ENCODE measurements around the gene CNTNAP2.

Gene CNTNAP2

DNA sequence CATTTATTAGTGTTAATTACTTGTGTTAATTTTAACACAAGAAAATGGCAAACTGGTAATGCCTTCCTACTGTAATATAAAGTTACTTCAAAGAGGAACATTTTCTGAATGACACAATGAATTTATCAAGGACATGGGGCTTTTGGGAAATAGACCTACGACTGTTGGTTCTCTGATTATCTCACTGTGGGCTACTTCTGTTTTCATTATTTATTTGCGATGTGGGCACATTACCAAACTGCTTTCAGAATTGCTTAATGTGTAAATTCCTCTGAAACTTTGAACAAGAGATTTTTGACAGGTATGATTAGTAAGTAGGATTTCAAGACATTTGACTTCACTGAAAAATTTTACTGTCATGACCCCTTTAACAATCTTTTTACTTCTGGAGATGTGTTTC, 535.6 kb downstream of the CNTNAP2 start:
- no peak overlapping the region for H3K27ac Mint-ChIP-seq
- H3K9me3 Mint-ChIP-seq, result no peaks in the 10 kb centered on the region
- H3K27me3 Mint-ChIP-seq, result no peaks in the 10 kb centered on the region
- ATAC-seq (replicated peaks) (no peak), DNase-seq (no peak)
- no peak overlapping the region for H3K4me3 Mint-ChIP-seq
- peaks cover 2 to 6% of the 10 kb centered on the region in 2 donors for H3K4me1 Mint-ChIP-seq
- no peaks in the 10 kb centered on the region for H3K36me3 Mint-ChIP-seq

DNA sequence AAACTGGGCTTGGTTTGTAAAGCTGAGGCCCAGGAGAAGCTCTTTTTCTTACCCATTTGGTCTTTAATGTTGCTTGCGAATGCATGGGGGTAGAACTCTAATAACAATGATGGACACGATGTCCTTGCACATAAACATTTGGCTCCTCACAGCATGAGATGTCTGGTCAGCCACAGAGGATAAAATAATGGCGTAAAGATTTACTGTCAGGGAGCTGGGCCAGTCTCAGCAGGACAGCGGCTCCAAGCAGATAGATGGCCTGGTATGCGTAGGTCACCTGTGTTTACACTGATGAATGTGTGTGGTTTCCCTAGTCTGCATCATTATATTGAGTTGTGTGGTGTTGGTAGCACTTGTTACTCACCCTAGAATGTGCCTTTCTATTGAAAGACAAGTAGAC, 537.4 kb downstream of the CNTNAP2 start:
- Mint-ChIP-seq H3K4me1 (peaks cover 2 to 6% of the 10 kb centered on the region in 2 donors), H3K36me3 (no peaks in the 10 kb centered on the region), H3K27me3 (no peaks in the 10 kb centered on the region), H3K27ac (no peak overlapping the region), H3K9me3 (no peaks in the 10 kb centered on the region), H3K4me3 (no peak overlapping the region)
- DNase-seq, result no peak
- no peak for ATAC-seq (replicated peaks)

DNA sequence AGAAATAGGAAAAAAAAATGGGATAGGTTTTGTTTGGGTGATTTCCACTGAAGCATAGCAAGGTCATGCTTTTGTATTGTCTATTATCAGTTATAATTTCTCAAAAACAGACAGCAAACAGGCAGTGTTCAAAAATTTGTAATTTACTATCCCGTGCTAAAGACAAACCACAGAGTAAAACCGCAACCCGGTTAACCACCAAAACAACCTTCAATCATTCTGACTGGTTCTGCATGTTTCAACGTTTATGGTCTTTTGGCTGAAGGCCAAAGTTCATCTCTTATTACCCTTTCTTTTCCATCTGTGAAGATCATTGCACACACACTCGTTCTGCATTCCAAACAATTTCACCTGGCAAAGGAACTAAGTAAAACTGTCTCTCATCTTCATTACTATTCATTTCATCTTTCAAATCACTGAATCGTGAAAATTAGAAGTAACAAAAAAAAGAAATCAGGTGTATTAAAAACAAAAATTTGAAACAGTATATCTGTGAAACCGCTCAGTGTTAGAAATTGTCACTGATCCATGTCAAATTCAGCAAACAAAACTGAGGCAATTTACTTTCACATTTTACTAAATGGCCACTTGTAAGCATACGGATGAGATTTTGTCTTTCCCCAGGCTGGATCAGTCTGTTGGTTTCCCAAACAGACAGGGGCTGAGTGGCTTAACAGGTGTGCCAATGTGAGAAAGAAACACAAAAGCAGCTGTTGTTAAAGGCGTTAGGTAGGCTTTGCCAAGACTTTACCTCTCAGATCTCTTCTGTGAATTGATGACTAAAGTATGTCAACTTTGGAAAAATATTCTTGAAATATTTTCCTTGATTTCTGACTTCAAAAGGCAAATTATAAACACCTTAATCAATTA, 539.6 kb downstream of the CNTNAP2 start:
- Mint-ChIP-seq H3K4me1 (peaks cover 2 to 8% of the 10 kb centered on the region in 2 donors), H3K27me3 (no peaks in the 10 kb centered on the region), H3K36me3 (no peaks in the 10 kb centered on the region), H3K9me3 (no peaks in the 10 kb centered on the region), H3K27ac (no peak overlapping the region), H3K4me3 (no peak overlapping the region)
- ATAC-seq (replicated peaks) (peak in 1 of 2 donors; percentile 73), DNase-seq (no peak)

DNA sequence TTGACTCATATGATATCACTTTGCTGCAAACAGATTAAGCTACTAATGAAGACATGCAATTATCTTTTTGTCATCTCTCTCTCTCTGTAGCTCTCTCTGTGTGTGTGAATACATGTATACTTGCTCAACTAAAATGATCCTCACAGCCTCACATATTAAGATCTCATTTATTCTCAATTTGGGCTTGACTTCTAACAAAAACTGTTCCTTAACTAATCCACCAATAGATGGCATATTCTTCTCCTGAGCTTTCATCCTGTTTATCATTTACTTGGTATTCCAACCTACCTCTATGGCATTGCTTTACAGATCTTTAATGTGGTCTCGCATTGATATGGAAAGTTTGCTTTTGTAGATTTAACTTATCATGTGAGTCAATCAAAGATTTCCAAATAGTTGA, 540.4 kb downstream of the CNTNAP2 start:
- Mint-ChIP-seq H3K9me3 (no peaks in the 10 kb centered on the region), H3K36me3 (no peaks in the 10 kb centered on the region), H3K4me3 (no peak overlapping the region), H3K4me1 (peaks cover 2 to 13% of the 10 kb centered on the region in 2 donors), H3K27ac (no peak overlapping the region), H3K27me3 (no peaks in the 10 kb centered on the region)
- ATAC-seq (replicated peaks) (no peak), DNase-seq (no peak)

DNA sequence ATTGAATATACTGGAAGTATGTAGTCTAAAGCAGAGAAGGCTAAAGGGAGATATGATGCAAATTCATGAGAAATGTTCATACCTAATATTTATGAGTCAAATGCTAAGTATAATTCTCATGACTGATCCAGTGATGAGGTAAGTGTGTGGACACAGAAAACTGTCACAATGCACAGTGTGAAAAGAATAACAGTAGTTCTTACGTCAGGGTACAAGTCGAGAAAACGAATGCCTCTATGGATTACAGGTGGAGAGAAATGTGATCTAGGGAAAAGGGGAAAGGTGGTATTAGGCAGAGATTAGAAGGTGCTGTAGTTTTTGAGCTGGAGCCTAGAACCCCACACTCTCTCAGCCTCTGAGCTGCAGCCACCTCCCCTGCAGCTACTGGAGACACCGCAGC, 542.0 kb downstream of the CNTNAP2 start:
- Mint-ChIP-seq H3K27ac (no peak overlapping the region), H3K4me1 (peaks cover 2 to 13% of the 10 kb centered on the region in 2 donors), H3K36me3 (no peaks in the 10 kb centered on the region), H3K27me3 (no peaks in the 10 kb centered on the region), H3K9me3 (no peaks in the 10 kb centered on the region), H3K4me3 (no peak overlapping the region)
- DNase-seq, result no peak
- no peak for ATAC-seq (replicated peaks)

DNA sequence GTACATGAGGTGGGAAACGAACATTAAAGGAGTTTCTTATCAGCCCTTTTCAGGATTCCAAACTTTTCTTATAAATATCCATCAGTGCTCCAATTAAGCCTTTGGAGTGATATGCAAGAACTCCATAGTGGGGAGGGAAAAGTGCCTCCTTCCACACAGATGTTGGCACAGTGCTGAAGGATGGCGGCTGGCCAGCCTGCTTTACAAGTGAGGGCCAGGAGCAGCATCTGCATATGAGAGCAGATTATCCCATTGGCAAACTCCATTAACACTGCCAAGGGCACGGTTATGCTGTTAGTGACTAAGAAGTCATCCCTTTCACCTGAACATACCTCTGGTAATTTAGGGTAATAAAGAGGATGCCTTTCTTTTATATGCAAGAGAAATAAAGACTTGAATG, 543.1 kb downstream of the CNTNAP2 start:
- Mint-ChIP-seq H3K4me1 (peaks cover 2 to 13% of the 10 kb centered on the region in 2 donors), H3K27ac (no peak overlapping the region), H3K36me3 (no peaks in the 10 kb centered on the region), H3K9me3 (no peaks in the 10 kb centered on the region), H3K4me3 (no peak overlapping the region), H3K27me3 (no peaks in the 10 kb centered on the region)
- ATAC-seq (replicated peaks) (no peak), DNase-seq (no peak)

DNA sequence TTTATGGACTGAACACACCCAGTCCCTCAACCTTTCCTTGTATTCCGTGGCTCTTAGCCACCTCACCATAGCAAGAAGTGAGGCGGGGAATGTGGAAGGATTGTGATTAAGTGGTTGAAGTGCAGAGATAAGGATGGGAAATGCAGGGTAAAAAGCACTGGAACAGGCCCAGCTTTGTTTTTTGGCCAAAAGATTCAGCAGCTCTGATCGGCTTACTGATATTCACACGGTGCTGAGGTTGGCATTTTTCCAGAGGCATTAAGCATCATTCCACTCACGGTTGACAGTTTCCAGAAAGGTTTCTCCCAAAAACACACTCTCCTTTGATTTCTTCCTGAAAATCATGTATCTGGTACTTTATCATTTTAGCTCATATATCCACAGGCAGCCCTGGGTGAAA, 544.2 kb downstream of the CNTNAP2 start:
- no peak for ATAC-seq (replicated peaks)
- DNase-seq, result no peak
- H3K9me3 Mint-ChIP-seq, result no peaks in the 10 kb centered on the region

DNA sequence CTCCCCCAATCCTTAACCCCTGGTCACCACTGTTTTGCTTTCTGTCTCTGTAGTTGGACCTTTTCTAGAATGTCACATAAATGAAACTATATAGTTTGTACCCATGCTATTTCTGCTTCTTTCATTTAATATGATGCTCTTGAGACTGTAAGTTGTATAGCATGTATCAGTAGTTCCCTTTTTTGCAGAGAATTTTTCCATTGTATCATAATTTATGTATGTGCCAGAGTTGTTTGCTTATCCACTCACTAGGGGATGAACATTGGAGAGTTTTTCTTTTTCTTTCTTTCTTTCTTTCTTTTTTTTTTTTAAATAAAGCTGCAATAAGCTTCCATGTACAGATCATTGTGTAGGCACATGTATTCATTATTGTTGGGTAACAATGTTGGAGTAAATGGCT, 544.8 kb downstream of the CNTNAP2 start:
- Mint-ChIP-seq H3K36me3 (no peaks in the 10 kb centered on the region), H3K27ac (no peak overlapping the region), H3K27me3 (no peaks in the 10 kb centered on the region), H3K4me3 (no peak overlapping the region), H3K9me3 (no peaks in the 10 kb centered on the region), H3K4me1 (peaks cover 0 to 7% of the 10 kb centered on the region in 2 donors)
- ATAC-seq (replicated peaks) (peak; percentile 16 to 77), DNase-seq (no peak)

More for the DNA sequence above, 544.2 kb downstream of the CNTNAP2 start:
- Mint-ChIP-seq H3K27me3 (no peaks in the 10 kb centered on the region), H3K36me3 (no peaks in the 10 kb centered on the region), H3K27ac (no peak overlapping the region), H3K4me3 (no peak overlapping the region), H3K4me1 (peaks cover 2 to 12% of the 10 kb centered on the region in 2 donors)

DNA sequence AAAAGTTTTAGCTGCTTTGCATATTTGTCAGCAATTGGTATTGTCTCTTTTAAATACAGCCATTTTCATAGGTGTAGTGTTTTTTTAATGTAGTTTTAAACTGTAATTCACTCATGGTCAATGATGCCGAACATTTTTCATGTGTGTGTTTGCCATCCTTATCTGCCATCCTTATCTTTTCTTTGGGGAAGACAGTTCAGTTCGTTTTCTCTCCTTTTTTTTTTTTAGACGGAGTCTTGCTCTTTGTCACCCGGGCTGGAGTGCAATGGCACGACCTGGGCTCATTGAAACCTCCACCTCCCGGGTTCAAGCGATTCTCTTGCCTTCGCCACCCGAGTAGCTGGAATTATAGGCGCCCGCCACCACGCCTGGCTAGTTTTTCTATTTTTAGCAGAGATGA, 545.3 kb downstream of the CNTNAP2 start:
- Mint-ChIP-seq H3K27ac (no peak overlapping the region), H3K4me3 (no peak overlapping the region), H3K4me1 (peaks cover 0 to 7% of the 10 kb centered on the region in 2 donors), H3K36me3 (no peaks in the 10 kb centered on the region), H3K9me3 (peaks cover 0 to under 1% of the 10 kb centered on the region in 2 donors), H3K27me3 (no peaks in the 10 kb centered on the region)
- DNase-seq, result no peak
- ATAC-seq (replicated peaks), result no peak

DNA sequence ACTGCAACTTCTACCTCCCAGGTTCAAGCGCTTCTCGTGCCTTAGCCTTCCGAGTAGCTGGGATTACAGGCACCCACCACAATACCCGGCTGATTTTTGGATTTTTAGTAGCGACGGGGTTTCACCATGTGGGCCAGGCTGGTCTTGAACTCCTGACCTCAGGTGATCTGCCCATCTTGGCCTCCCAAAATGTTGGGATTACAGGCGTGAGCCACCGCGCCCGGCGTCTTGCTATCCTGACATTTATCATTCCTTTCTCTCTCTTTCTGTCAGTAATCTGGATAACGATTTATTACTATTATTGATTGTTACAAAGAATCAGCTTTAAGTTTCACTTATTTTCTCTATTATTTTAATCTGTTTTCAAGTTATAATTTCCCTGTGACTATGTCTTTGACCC, 548.4 kb downstream of the CNTNAP2 start:
- DNase-seq (no peak), ATAC-seq (replicated peaks) (no peak)
- H3K4me3 Mint-ChIP-seq, result no peak overlapping the region
- H3K4me1 Mint-ChIP-seq, result peaks cover 0 to 7% of the 10 kb centered on the region in 2 donors
- no peaks in the 10 kb centered on the region for H3K27me3 Mint-ChIP-seq
- H3K9me3 Mint-ChIP-seq, result peaks cover 4% of the 10 kb centered on the region in 2 donors
- H3K27ac Mint-ChIP-seq, result no peak overlapping the region
- H3K36me3 Mint-ChIP-seq, result no peaks in the 10 kb centered on the region

DNA sequence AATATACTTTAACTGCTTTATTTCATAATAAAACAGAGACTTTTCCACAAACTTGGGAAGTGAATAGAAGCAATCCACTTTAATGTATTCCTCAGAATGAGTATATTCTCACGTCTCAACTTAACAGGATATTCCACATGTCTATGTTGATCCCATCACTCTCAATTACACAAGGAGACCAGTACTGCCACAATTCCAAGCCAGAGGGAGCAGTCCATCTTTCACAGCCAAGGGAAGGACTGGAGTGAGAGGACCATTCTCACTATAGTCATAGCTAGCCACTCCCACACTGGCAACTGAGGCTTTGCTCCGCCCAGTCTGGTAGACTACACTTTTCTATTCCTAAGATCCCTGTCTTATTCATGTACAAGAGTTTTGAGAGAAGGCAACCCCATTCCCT, 553.9 kb downstream of the CNTNAP2 start:
- Mint-ChIP-seq H3K27ac (no peak overlapping the region), H3K4me1 (no peaks in the 10 kb centered on the region), H3K27me3 (no peaks in the 10 kb centered on the region), H3K9me3 (peaks cover 4% of the 10 kb centered on the region in 2 donors), H3K36me3 (no peaks in the 10 kb centered on the region), H3K4me3 (no peak overlapping the region)
- ATAC-seq (replicated peaks) (no peak), DNase-seq (no peak)

DNA sequence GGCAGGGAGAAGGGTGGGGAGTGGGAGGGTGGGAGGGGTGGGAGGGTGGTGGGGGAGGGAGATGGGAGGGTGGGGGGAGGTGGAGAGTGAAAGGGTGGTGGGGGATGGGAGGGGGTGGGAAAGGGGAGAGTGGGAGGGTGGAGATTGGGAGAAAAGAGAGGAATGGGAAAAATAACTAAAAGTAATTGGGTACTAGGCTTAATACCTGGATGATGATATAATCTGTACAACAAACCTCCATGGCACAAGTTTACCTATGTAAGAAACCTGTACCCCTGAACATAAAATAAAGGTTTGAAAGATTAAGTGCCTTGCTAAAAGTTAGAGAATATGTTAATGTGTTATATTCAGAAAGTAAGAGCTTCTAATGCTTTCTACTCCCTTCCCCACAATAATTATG, 564.9 kb downstream of the CNTNAP2 start:
- no peak for ATAC-seq (replicated peaks)
- DNase-seq, result no peak
- Mint-ChIP-seq H3K4me3 (no peak overlapping the region), H3K27ac (no peak overlapping the region), H3K27me3 (no peaks in the 10 kb centered on the region), H3K4me1 (no peaks in the 10 kb centered on the region), H3K9me3 (no peaks in the 10 kb centered on the region), H3K36me3 (no peaks in the 10 kb centered on the region)

DNA sequence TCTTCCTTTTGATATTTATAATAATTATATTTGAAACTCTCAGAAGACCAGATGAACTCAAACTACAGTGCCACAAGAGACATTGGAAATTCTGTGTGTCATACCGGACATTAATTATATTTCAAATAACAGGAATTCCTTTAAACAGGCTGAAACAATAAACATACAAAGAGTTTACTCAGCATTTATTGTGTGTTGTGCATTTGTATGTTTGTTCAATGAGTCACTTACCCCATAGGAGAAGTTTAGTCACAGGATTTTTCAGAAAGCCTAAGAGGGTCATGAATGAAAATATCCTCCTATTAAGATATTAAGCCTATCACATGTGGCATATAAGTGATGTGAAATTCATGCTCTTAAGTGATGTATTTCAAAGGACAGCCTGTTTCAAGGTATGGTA, 566.8 kb downstream of the CNTNAP2 start:
- Mint-ChIP-seq H3K36me3 (no peaks in the 10 kb centered on the region), H3K27me3 (no peaks in the 10 kb centered on the region), H3K9me3 (no peaks in the 10 kb centered on the region), H3K4me3 (no peak overlapping the region), H3K4me1 (no peaks in the 10 kb centered on the region), H3K27ac (no peak overlapping the region)
- DNase-seq (no peak), ATAC-seq (replicated peaks) (no peak)

DNA sequence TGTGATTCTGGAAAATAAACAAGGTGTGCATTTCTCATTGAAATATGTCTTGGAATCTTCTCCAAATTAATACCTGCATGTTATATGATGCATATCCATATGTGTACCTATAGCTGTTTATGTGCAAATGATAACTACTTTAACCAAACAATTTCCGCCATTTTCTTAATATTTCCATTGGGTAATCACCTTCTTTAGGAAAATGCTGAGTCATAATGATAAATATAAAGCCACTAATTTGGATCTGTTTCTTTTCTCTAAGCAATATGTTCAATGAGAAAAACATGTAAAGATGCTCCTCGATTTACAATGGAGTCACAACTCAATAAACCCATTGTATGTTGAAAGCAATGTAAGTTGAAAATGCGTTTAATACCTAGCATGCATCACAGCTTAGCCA, 574.4 kb downstream of the CNTNAP2 start:
- no peak for DNase-seq
- ATAC-seq (replicated peaks), result no peak
- H3K27ac Mint-ChIP-seq, result no peak overlapping the region
- no peaks in the 10 kb centered on the region for H3K36me3 Mint-ChIP-seq
- no peaks in the 10 kb centered on the region for H3K9me3 Mint-ChIP-seq
- no peak overlapping the region for H3K4me3 Mint-ChIP-seq
- no peaks in the 10 kb centered on the region for H3K4me1 Mint-ChIP-seq
- H3K27me3 Mint-ChIP-seq, result no peaks in the 10 kb centered on the region

DNA sequence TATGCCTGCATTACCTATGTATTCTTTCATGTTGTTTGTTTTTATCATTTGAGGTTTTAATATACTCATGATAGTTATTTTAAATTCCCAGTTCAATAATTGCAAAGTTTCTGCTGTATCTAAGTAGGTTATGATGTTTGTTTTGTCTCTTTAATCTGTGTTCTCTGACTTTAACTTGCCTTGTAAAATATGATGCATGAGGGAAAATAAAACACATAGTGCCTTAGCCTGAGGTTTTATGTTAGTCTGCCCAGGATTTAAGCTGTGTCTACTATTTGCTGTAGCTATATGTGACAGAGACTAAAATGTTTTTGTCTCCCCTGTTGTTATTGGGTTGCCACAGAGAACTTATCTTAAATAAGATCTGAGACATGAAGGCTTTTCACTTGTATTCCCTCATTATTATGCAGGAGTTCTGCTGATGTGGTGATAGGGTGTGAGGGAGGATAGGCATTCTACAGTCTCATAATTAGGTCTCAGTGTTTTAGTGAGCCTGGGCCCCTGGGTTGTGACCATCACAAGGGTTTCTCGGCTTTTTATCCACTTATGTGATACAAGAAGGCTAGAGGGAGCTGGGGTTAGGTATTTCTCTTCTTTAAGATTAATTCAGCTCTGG, 582.5 kb downstream of the CNTNAP2 start:
- DNase-seq (no peak), ATAC-seq (replicated peaks) (no peak)
- Mint-ChIP-seq H3K36me3 (no peaks in the 10 kb centered on the region), H3K4me1 (no peaks in the 10 kb centered on the region), H3K27ac (no peak overlapping the region), H3K9me3 (peaks cover 0 to 4% of the 10 kb centered on the region in 2 donors), H3K4me3 (no peak overlapping the region), H3K27me3 (no peaks in the 10 kb centered on the region)

Data from stimulated activated naive B cell treated with anti-CD40 and anti-IgM and Interleukin-4, amounts not matched to agents 10 μg/mL and 1 μg/mL and 100 μg/mL, for 72 hours (primary cell).